ENCODE results near the gene DPP10.

- TF ChIP-seq, protein P1, sequence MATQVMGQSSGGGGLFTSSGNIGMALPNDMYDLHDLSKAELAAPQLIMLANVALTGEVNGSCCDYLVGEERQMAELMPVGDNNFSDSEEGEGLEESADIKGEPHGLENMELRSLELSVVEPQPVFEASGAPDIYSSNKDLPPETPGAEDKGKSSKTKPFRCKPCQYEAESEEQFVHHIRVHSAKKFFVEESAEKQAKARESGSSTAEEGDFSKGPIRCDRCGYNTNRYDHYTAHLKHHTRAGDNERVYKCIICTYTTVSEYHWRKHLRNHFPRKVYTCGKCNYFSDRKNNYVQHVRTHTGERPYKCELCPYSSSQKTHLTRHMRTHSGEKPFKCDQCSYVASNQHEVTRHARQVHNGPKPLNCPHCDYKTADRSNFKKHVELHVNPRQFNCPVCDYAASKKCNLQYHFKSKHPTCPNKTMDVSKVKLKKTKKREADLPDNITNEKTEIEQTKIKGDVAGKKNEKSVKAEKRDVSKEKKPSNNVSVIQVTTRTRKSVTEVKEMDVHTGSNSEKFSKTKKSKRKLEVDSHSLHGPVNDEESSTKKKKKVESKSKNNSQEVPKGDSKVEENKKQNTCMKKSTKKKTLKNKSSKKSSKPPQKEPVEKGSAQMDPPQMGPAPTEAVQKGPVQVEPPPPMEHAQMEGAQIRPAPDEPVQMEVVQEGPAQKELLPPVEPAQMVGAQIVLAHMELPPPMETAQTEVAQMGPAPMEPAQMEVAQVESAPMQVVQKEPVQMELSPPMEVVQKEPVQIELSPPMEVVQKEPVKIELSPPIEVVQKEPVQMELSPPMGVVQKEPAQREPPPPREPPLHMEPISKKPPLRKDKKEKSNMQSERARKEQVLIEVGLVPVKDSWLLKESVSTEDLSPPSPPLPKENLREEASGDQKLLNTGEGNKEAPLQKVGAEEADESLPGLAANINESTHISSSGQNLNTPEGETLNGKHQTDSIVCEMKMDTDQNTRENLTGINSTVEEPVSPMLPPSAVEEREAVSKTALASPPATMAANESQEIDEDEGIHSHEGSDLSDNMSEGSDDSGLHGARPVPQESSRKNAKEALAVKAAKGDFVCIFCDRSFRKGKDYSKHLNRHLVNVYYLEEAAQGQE (IDR thresholded peaks at IDR 0.05; ENCODE audit: low read depth, low read length) = no peak
- TF ChIP-seq CTCF (IDR thresholded peaks at IDR 0.05 in 2 of 3, conservative IDR thresholded peaks at IDR 0.05 in 1 of 3; ENCODE audit: control insufficient read depth in 2 of 3, extremely low read depth in 1 of 3, insufficient read depth in 1 of 3, low read depth in 3 of 3, low read length in 3 of 3) (no peak), POLR2AphosphoS5 (IDR thresholded peaks at IDR 0.05; ENCODE audit: low read length) (no peak), MYC (IDR thresholded peaks at IDR 0.05; ENCODE audit: insufficient read depth, insufficient read length, insufficient replicate concordance, low read length, severe bottlenecking) (no peak), PRDM15 (CRISPR knock-in tag; IDR thresholded peaks at IDR 0.05) (no peak), ZNF384 (IDR thresholded peaks at IDR 0.05; ENCODE audit: borderline replicate concordance, low read depth, low read length) (no peak), FOXK2 (IDR thresholded peaks at IDR 0.05) (no peak), CBX3 (IDR thresholded peaks at IDR 0.05; ENCODE audit: borderline replicate concordance, low read depth) (no peak), ZBTB33 (IDR thresholded peaks at IDR 0.05) (no peak), SRF (IDR thresholded peaks at IDR 0.05; ENCODE audit: low read depth in 2 of 2, low read length in 2 of 2) (no peak), MTA3 (IDR thresholded peaks at IDR 0.05; ENCODE audit: borderline replicate concordance, low read length) (no peak), ZSCAN29 (IDR thresholded peaks at IDR 0.05) (no peak), STAT1 (conservative IDR thresholded peaks at IDR 0.05) (no peak), POLR2A (IDR thresholded peaks at IDR 0.05; ENCODE audit: low read depth, low read length) (no peak)
These were observed 1118.2 kb downstream of the DPP10 start for GRCh38 chr2:115560666-115561065.

All from GM12878 (cell line).